Retinal pigment epithelial cell (primary cell): Measurements from ENCODE around the gene CHN1.

ENCODE experiments used
- DNase-seq: peaks from one replicate; pipeline ENCODE4 v3.0.0-alpha.2; 2010; ENCODE audit warnings: low read depth
- H3K4me3 ChIP-seq: 2 replicates; pipeline ENCODE4 v1.5.1; 2011; ENCODE audit warnings: mild to moderate bottlenecking, low read length, control low read depth, moderate library complexity
- CTCF ChIP-seq: conservative IDR thresholded peaks from 2 replicates; pipeline ENCODE4 v1.5.1; 2011; ENCODE audit warnings: low read depth, low read length, control low read depth, inconsistent platforms

CHN1 gene

GRCh38 chr2:174967086-174967485 lies 38.1 kb downstream of the CHN1 start:
- H3K4me3 ChIP-seq, result no peak overlapping the region
- DNase-seq, result no peak
- TF ChIP-seq CTCF, result no peak

DNA sequence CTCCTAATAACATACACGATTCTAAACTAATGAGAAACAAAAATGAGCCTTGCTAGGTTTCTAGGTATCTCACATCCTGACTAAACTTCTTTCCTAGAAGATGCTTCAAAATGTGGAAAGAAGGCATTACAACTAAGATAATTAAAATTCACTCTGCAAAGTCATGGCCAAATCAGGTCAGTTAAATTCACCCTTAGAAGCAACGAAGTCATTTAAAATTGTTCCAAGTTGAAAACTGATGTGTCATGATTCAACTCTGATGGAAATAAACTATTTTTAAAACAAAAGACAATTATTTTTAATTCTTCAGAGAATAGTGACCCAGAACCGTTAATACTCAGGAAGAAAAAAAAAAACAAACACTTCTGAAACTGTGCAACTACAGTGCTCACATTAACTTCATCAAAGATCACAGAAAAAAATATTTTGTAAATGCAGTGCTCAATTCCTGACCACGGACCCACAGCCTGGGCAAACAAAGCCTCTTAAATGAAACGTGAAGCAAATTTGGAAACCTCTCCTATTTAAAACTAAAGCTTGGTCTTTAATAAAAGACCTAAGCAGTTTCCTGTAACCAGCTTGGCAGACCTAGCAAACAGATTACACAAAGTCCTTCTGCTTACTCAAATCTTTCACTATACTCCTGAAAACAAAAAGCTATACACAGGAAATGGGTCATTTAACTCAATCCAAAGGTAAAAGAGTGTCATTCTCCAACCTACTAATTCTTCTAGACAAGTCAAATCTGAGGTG lies 39.0 kb downstream of the CHN1 start:
- TF ChIP-seq CTCF, result no peak
- no peak overlapping the region for H3K4me3 ChIP-seq
- DNase-seq, result peak; percentile 54

DNA sequence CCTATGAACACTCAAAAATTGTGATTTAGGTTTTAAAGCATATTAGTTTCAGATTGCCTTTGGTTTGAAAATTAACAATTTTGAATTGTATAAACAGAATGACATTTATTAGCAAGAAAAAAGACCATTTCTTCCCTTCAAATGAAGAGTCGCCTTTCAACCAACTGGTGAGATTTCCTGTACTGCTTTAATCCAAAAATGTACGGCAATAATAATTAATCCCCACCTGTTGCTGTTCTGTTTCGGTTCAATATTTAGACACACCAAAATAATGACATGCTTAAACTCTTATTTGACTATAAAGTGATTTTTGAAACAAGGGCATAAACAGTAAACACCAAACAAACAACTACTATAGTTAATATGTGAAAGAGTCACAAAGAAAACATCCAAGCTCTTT lies 39.6 kb downstream of the CHN1 start:
- no peak for TF ChIP-seq CTCF
- no peak overlapping the region for H3K4me3 ChIP-seq
- DNase-seq, result no peak

DNA sequence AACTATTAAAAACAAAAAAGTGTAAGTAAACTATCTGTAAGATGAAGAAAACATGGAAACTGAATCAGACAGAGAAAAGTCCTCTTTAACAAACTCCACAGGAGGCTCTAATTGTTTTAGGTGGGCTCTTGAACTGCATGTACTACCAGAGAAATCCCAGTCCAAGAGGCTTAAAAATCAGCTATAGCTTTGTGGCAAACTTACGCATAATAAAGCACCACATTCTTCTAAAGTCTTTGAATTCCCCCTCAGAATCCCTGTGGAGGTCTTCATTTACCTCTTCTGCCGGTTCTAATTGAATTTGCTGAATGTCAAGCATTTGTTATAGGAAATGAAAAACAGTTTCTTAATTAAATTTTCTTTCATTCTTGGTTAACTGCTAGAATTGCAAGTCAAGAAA lies 40.8 kb downstream of the CHN1 start:
- no peak for DNase-seq

DNA sequence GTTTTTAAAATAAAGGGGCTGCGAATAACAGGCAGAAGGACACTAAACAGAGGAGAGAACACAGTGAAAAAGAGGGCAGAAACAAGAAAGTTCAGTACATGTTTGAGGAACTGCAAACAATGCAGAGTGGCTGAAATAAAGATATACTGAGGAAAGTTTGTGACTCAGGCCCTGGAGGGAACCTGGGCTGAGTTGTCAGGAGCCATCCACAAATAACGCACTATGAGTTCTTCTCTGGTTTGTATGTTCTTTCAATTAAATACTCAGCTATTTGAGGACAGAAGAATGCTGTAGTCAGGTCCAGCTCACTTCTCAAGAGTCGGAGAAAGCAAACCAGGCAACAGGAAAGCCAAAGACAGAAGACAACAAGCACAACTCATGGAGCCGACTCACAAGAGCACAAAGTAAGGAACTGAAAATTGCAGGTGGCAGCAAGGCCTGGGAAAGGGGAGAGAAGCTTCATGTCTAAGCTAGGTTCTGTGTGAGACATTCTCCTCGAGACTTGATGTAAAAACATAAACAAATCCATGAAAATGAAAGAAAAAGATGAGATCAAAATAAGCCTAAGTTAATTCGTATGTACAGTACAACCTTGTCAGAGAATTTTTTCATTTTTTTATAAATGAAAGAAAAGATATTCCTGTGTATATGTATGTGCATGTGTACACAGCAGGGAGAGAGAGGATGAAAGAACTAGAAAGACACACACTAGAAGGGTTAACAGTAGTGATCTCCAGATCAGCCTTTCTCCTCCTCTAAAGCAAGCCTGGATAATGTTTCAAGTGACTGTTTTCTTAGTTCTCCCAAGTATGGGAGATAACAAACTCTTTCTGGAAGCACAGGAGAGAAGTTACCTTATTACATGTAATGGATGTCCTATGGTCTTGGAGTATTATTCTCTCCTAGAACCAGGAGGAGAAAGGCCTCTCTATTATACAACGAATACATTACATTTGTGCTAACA lies 41.5 kb downstream of the CHN1 start:
- TF ChIP-seq CTCF, result no peak
- DNase-seq, result no peak

More for the DNA sequence above, 40.8 kb downstream of the CHN1 start:
- no peak overlapping the region for H3K4me3 ChIP-seq
- TF ChIP-seq CTCF, result no peak

DNA sequence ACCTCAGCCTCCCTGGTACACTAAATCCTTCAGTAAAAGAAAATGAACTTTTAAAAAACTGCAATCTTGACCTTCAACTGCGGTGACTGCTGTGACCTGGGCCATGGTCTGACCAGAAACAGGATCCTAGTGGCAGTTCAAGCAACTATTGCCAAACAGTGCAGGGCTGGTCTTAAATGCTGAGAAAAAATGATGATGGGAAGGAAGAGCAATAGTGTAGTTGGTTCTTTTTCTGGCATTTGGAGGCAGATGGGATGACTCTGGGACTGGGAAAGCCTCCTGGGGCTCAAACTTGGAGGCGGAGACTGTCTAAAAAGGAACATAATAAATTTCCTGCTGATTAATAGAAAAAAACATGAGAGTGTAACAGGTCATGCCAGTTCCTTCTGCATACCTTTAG lies 45.4 kb downstream of the CHN1 start:
- no peak for DNase-seq
- no peak overlapping the region for H3K4me3 ChIP-seq
- TF ChIP-seq CTCF, result no peak

More for the DNA sequence above, 41.5 kb downstream of the CHN1 start:
- no peak overlapping the region for H3K4me3 ChIP-seq
